HEK293 (cell line): ENCODE results near the gene EAF2.

Source experiments
- CTCF ChIA-PET: fragments of 350-600 bp; formaldehyde crosslinking; extraction: SDS; loops from one replicate; lab custom pipeline; 2021; ENCODE audit warnings: antibody characterized with exemption; lab: Yijun Ruan, JAX
- POLR2A ChIA-PET: fragments of 300-600 bp; formaldehyde crosslinking; extraction: SDS; loops from one replicate; lab custom pipeline; 2020; ENCODE audit warnings: antibody characterized with exemption, inconsistent platforms; lab: Yijun Ruan, JAX
- H3K27ac ChIP-seq: fragments of 200-500 bp; sonication (Bioruptor generic); 2 replicates; pipeline ENCODE4 v1.5.1; 2014; ENCODE audit warnings: low read depth, low read length, control low read depth, inconsistent platforms; ENCODE audit errors: extremely low read depth
- H3K36me3 ChIP-seq, 2 experiments: fragments of 200-500 bp in 1 of 2; sonication (Bioruptor generic) in 1 of 2; 1 replicate in 1 of 2; 2 replicates in 1 of 2; pipeline ENCODE4 v1.5.1; 2014 to 2017; ENCODE audit warnings: inconsistent platforms in 2 of 2, low read length in 2 of 2; ENCODE audit not compliant: control insufficient read depth in 2 of 2, insufficient read depth in 1 of 2
- H3K4me1 ChIP-seq: fragments of 200-500 bp; sonication (Bioruptor generic); 2 replicates; pipeline ENCODE4 v1.5.1; 2014; ENCODE audit warnings: mild to moderate bottlenecking, low read length, inconsistent platforms; ENCODE audit not compliant: control insufficient read depth, insufficient read depth
- H3K4me3 ChIP-seq: 2 replicates; pipeline ENCODE4 v1.5.1; 2011; ENCODE audit warnings: low read depth, mild to moderate bottlenecking, control low read depth, low read length, moderate library complexity
- H3K9me3 ChIP-seq: fragments of 200-500 bp; sonication (Bioruptor generic); 2 replicates; pipeline ENCODE4 v1.5.1; 2014; ENCODE audit warnings: low read depth, low read length, inconsistent platforms; ENCODE audit not compliant: control insufficient read depth, insufficient read depth
- KLF10 ChIP-seq: fragments of 450-650 bp; IDR thresholded peaks from 2 replicates; pipeline ENCODE4 v1.5.1; 2018; ENCODE audit warnings: missing biosample characterization, mild to moderate bottlenecking, missing genetic modification characterization
- KLF7 ChIP-seq: fragments of 450-650 bp; formaldehyde crosslinking; IDR thresholded peaks from 2 replicates; pipeline ENCODE4 v1.5.1; 2016; ENCODE audit warnings: missing biosample characterization, missing genetic modification characterization, borderline replicate concordance
- OVOL3 ChIP-seq: fragments of 450-650 bp; formaldehyde crosslinking; IDR thresholded peaks from 2 replicates; pipeline ENCODE4 v1.5.1; 2016; ENCODE audit warnings: missing biosample characterization, missing genetic modification characterization
- SP7 ChIP-seq: fragments of 450-650 bp; formaldehyde crosslinking; IDR thresholded peaks from 2 replicates; pipeline ENCODE4 v1.5.1; 2016; ENCODE audit warnings: missing biosample characterization, missing genetic modification characterization
- WT1 ChIP-seq: fragments of 450-650 bp; formaldehyde crosslinking; IDR thresholded peaks from 2 replicates; pipeline ENCODE4 v1.5.1; 2016; ENCODE audit warnings: missing biosample characterization, missing genetic modification characterization
- YY2 ChIP-seq: fragments of 450-650 bp; formaldehyde crosslinking; IDR thresholded peaks from 2 replicates; pipeline ENCODE4 v1.5.1; 2016; ENCODE audit warnings: missing biosample characterization, missing genetic modification characterization
- ZBTB21 ChIP-seq: fragments of 450-650 bp; formaldehyde crosslinking; IDR thresholded peaks from 2 replicates; pipeline ENCODE4 v1.5.1; 2017; ENCODE audit warnings: missing biosample characterization, missing genetic modification characterization
- ZBTB48 ChIP-seq: fragments of 450-650 bp; formaldehyde crosslinking; IDR thresholded peaks from 2 replicates; pipeline ENCODE4 v1.5.1; 2016; ENCODE audit warnings: missing biosample characterization, missing genetic modification characterization
- ZBTB49 ChIP-seq: fragments of 450-650 bp; formaldehyde crosslinking; IDR thresholded peaks from 2 replicates; pipeline ENCODE4 v1.5.1; 2016; ENCODE audit warnings: missing biosample characterization, missing genetic modification characterization, low read depth
- ZBTB8A ChIP-seq: fragments of 450-650 bp; formaldehyde crosslinking; IDR thresholded peaks from 2 replicates; pipeline ENCODE4 v1.5.1; 2016; ENCODE audit warnings: missing biosample characterization, missing genetic modification characterization
- ZFHX2 ChIP-seq: fragments of 450-650 bp; formaldehyde crosslinking; conservative IDR thresholded peaks from 2 replicates; pipeline ENCODE4 v1.5.1; 2016; ENCODE audit warnings: missing biosample characterization, missing genetic modification characterization
- ZFP37 ChIP-seq: fragments of 450-650 bp; formaldehyde crosslinking; IDR thresholded peaks from 2 replicates; pipeline ENCODE4 v1.5.1; 2016; ENCODE audit warnings: missing biosample characterization, missing genetic modification characterization
- ZNF121 ChIP-seq: fragments of 450-650 bp; formaldehyde crosslinking; IDR thresholded peaks from 2 replicates; pipeline ENCODE4 v1.5.1; 2016; ENCODE audit warnings: missing biosample characterization, missing genetic modification characterization
- ZNF148 ChIP-seq: fragments of 450-650 bp; formaldehyde crosslinking; IDR thresholded peaks from 2 replicates; pipeline ENCODE4 v1.5.0; 2017; ENCODE audit warnings: missing biosample characterization, missing genetic modification characterization, borderline replicate concordance
- ZNF155 ChIP-seq: fragments of 450-650 bp; formaldehyde crosslinking; IDR thresholded peaks from 2 replicates; pipeline ENCODE4 v1.5.1; 2016; ENCODE audit warnings: missing biosample characterization, missing genetic modification characterization
- ZNF18 ChIP-seq: fragments of 450-650 bp; formaldehyde crosslinking; IDR thresholded peaks from 2 replicates; pipeline ENCODE4 v1.5.1; 2016; ENCODE audit warnings: missing biosample characterization, missing genetic modification characterization
- ZNF311 ChIP-seq: fragments of 450-650 bp; formaldehyde crosslinking; IDR thresholded peaks from 2 replicates; pipeline ENCODE4 v1.5.1; 2017; ENCODE audit warnings: missing biosample characterization, missing genetic modification characterization, borderline replicate concordance
- ZNF366 ChIP-seq: fragments of 450-650 bp; formaldehyde crosslinking; conservative IDR thresholded peaks from 2 replicates; pipeline ENCODE4 v1.5.1; 2016; ENCODE audit warnings: missing biosample characterization, missing genetic modification characterization
- ZNF513 ChIP-seq: fragments of 450-650 bp; IDR thresholded peaks from 2 replicates; pipeline ENCODE4 v1.5.1; 2018; ENCODE audit warnings: missing biosample characterization, missing genetic modification characterization
- ZNF580 ChIP-seq: fragments of 450-650 bp; formaldehyde crosslinking; IDR thresholded peaks from 2 replicates; pipeline ENCODE4 v1.5.1; 2016; ENCODE audit warnings: missing biosample characterization, missing genetic modification characterization
- ZNF654 ChIP-seq: fragments of 450-650 bp; formaldehyde crosslinking; IDR thresholded peaks from 2 replicates; pipeline ENCODE4 v1.5.1; 2016; ENCODE audit warnings: low read depth, missing biosample characterization, missing genetic modification characterization
- ZNF704 ChIP-seq: fragments of 450-650 bp; formaldehyde crosslinking; IDR thresholded peaks from 2 replicates; pipeline ENCODE4 v1.5.1; 2016; ENCODE audit warnings: missing biosample characterization, missing genetic modification characterization
- ZNF768 ChIP-seq: fragments of 450-650 bp; formaldehyde crosslinking; IDR thresholded peaks from 2 replicates; pipeline ENCODE4 v1.5.1; 2018; ENCODE audit warnings: missing biosample characterization, mild to moderate bottlenecking, missing genetic modification characterization

EAF2 gene

GRCh38 chr3:121895736-121896135, 60.7 kb downstream of the EAF2 start (continued):
- TF ChIP-seq ZNF148: no peak
- no peak for TF ChIP-seq ZNF121 (tag by site-specific recombination)
- TF ChIP-seq ZNF155: no peak
- no peak for TF ChIP-seq ZBTB48 (tag by site-specific recombination)
- TF ChIP-seq OVOL3 (tag by site-specific recombination): no peak
- no peak for TF ChIP-seq ZNF580
- no peak for TF ChIP-seq KLF10
- TF ChIP-seq ZNF513 (tag by site-specific recombination): no peak
- TF ChIP-seq ZFHX2 (tag by site-specific recombination): no peak
- TF ChIP-seq KLF7 (tag by site-specific recombination): no peak
- no peak for TF ChIP-seq ZNF704 (tag by site-specific recombination)
- TF ChIP-seq WT1 (tag by site-specific recombination): no peak
- no peak for TF ChIP-seq ZBTB8A

- TF ChIP-seq ZNF311: no peak
- no peak for TF ChIP-seq ZNF768
- TF ChIP-seq YY2: no peak
- TF ChIP-seq ZBTB21 (tag by site-specific recombination): no peak
- no peak for TF ChIP-seq SP7 (tag by site-specific recombination)
- TF ChIP-seq ZNF18 (tag by site-specific recombination): no peak
- TF ChIP-seq ZNF366 (tag by site-specific recombination): no peak
- TF ChIP-seq ZFP37 (tag by site-specific recombination): no peak
- TF ChIP-seq ZBTB49 (tag by site-specific recombination): no peak
- no peak for TF ChIP-seq ZNF654 (tag by site-specific recombination)
- Histone ChIP-seq H3K27ac (no peak overlapping the region), H3K4me3 (no peak overlapping the region), H3K36me3 (no peaks in the 10 kb centered on the region), H3K9me3 (no peaks in the 10 kb centered on the region), H3K4me1 (no peaks in the 10 kb centered on the region)
- ChIA-PET CTCF (no interaction called here), POLR2A (no interaction called here)
These were observed 61.8 kb downstream of the EAF2 start for GRCh38 chr3:121896823-121897222.
